ENCODE data around the gene ZBED2. TPM values are rescaled to one million over a fixed set of nuclear protein-coding genes. Genes with fewer than 3 reads are reported as not detected.
A peak's percentile ranks its signal among the peaks of the same experiment; 100 is the strongest.

ZBED2 gene
- total and polyA plus RNA-seq, 8 donors, result 1.5 TPM; not detected in 7

GRCh38 chr3:111589303-111590142, 5.6 kb downstream of the ZBED2 start:
- Histone ChIP-seq H3K4me1 (peaks cover 0 to 6% (median 0%) of the 10 kb centered on the region in 4 donors), H3K9me3 (no peaks in the 10 kb centered on the region), H3K4me3 (no peak overlapping the region), H3K27ac (no peak overlapping the region), H3K27me3 (no peaks in the 10 kb centered on the region), H3K36me3 (no peaks in the 10 kb centered on the region)
- TF ChIP-seq EP300 (IDR thresholded peaks at IDR 0.05), result no peak
- TF ChIP-seq, protein P1, sequence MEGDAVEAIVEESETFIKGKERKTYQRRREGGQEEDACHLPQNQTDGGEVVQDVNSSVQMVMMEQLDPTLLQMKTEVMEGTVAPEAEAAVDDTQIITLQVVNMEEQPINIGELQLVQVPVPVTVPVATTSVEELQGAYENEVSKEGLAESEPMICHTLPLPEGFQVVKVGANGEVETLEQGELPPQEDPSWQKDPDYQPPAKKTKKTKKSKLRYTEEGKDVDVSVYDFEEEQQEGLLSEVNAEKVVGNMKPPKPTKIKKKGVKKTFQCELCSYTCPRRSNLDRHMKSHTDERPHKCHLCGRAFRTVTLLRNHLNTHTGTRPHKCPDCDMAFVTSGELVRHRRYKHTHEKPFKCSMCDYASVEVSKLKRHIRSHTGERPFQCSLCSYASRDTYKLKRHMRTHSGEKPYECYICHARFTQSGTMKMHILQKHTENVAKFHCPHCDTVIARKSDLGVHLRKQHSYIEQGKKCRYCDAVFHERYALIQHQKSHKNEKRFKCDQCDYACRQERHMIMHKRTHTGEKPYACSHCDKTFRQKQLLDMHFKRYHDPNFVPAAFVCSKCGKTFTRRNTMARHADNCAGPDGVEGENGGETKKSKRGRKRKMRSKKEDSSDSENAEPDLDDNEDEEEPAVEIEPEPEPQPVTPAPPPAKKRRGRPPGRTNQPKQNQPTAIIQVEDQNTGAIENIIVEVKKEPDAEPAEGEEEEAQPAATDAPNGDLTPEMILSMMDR (IDR thresholded peaks at IDR 0.05), result no peak
- no peak for TF ChIP-seq POLR2A (IDR thresholded peaks at IDR 0.05)
- TF ChIP-seq POLR2AphosphoS5 (IDR thresholded peaks at IDR 0.05), result no peak
- intact Hi-C loops (cut with DNase I; ENCODE audit: low total_unique reads), result no loop called here
- no peak for DNase-seq
- 49 to 77% (median 69%) methylated on average over 2 of the region's 2 CpGs for WGBS, 5 donors

GRCh38 chr3:111588527-111588926, 6.6 kb downstream of the ZBED2 start:
- Histone ChIP-seq H3K4me1 (peaks cover 0 to 6% (median 0%) of the 10 kb centered on the region in 4 donors), H3K36me3 (no peaks in the 10 kb centered on the region), H3K27ac (no peak overlapping the region), H3K9me3 (no peaks in the 10 kb centered on the region), H3K27me3 (no peaks in the 10 kb centered on the region), H3K4me3 (no peak overlapping the region)
- intact Hi-C loops (cut with DNase I; ENCODE audit: low total_unique reads), result no loop called here
- TF ChIP-seq, protein P1 (IDR thresholded peaks at IDR 0.05), result no peak
- TF ChIP-seq POLR2AphosphoS5 (IDR thresholded peaks at IDR 0.05) (no peak), EP300 (IDR thresholded peaks at IDR 0.05) (no peak), POLR2A (IDR thresholded peaks at IDR 0.05) (no peak)
- DNase-seq, result no peak

- Histone ChIP-seq H3K9me3 (no peaks in the 10 kb centered on the region), H3K4me3 (no peak overlapping the region), H3K36me3 (no peaks in the 10 kb centered on the region), H3K27me3 (no peaks in the 10 kb centered on the region), H3K4me1 (no peaks in the 10 kb centered on the region), H3K27ac (peak overlapping the region in 3 of 5 donors; percentile 21 to 50 (median 21))
- 23 to 54% (median 30%) methylated on average over 1 of the region's 1 CpG for WGBS, 5 donors
- peak in 1 of 2 donors; percentile 81 for DNase-seq
- intact Hi-C loops (cut with DNase I; ENCODE audit: low total_unique reads), result no loop called here
- TF ChIP-seq EP300 (IDR thresholded peaks at IDR 0.05) (no peak), POLR2AphosphoS5 (IDR thresholded peaks at IDR 0.05) (peak in 1 of 3 donors; percentile 17)
These were observed 9.9 kb downstream of the ZBED2 start for GRCh38 chr3:111585217-111585616.

- H3K27ac ChIP-seq, result peak overlapping the region in 3 of 5 donors; percentile 17 to 50 (median 21)
- H3K4me1 ChIP-seq, result no peaks in the 10 kb centered on the region
- no peaks in the 10 kb centered on the region for H3K36me3 ChIP-seq
- H3K4me3 ChIP-seq, result no peak overlapping the region
- WGBS, 5 donors, result 91 to 100% (median 100%) methylated on average over 1 of the region's 1 CpG
- no peaks in the 10 kb centered on the region for H3K27me3 ChIP-seq
- TF ChIP-seq POLR2AphosphoS5 (IDR thresholded peaks at IDR 0.05), result no peak
- no peak for TF ChIP-seq POLR2A (IDR thresholded peaks at IDR 0.05)
- TF ChIP-seq, protein P1 (IDR thresholded peaks at IDR 0.05), result no peak
- no peak for TF ChIP-seq EP300 (IDR thresholded peaks at IDR 0.05)
- intact Hi-C loops (cut with DNase I; ENCODE audit: low total_unique reads), result no loop called here
- no peak for DNase-seq
- no peaks in the 10 kb centered on the region for H3K9me3 ChIP-seq
These were observed 10.4 kb downstream of the ZBED2 start for GRCh38 chr3:111584744-111585143.

DNA sequence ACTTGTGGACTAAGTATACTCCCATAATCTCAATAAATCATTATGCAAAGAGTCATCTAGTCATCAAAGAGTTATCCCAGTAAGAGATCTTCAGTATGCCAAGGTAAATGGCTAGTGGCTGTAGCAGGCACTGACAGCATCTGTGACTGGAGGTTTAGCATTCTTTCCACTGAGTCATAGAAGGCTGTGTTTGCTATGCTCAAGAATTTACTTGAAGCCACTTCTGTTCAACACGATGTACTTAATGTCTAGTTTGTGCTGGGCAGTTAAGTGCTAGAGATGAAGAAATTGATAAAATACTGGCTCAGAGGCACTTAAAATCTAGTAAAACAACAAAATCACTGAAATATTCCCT, 13.0 kb downstream of the ZBED2 start:
- no peaks in the 10 kb centered on the region for H3K9me3 ChIP-seq
- H3K4me3 ChIP-seq, result no peak overlapping the region
- WGBS, 5 donors, result 33 to 62% (median 52%) methylated on average over 1 of the region's 1 CpG
- no peak overlapping the region for H3K27ac ChIP-seq
- intact Hi-C loops (cut with DNase I; ENCODE audit: low total_unique reads), result no loop called here
- no peaks in the 10 kb centered on the region for H3K4me1 ChIP-seq
- no peak for DNase-seq
- no peaks in the 10 kb centered on the region for H3K27me3 ChIP-seq
- no peaks in the 10 kb centered on the region for H3K36me3 ChIP-seq
- TF ChIP-seq POLR2AphosphoS5 (IDR thresholded peaks at IDR 0.05) (no peak), POLR2A (IDR thresholded peaks at IDR 0.05) (no peak), EP300 (IDR thresholded peaks at IDR 0.05) (no peak)
- TF ChIP-seq, protein P1 (IDR thresholded peaks at IDR 0.05), result no peak

Measured in stomach (tissue), 9 donors.